ENCODE data around the gene SDR42E1. TPM values are rescaled to one million over a fixed set of nuclear protein-coding genes. Genes with fewer than 3 reads are reported as not detected.
A peak's percentile ranks its signal among the peaks of the same experiment; 100 is the strongest.

Gene SDR42E1
- total RNA-seq, 1 donor from 2014 or later, result 4.2 TPM

DNA sequence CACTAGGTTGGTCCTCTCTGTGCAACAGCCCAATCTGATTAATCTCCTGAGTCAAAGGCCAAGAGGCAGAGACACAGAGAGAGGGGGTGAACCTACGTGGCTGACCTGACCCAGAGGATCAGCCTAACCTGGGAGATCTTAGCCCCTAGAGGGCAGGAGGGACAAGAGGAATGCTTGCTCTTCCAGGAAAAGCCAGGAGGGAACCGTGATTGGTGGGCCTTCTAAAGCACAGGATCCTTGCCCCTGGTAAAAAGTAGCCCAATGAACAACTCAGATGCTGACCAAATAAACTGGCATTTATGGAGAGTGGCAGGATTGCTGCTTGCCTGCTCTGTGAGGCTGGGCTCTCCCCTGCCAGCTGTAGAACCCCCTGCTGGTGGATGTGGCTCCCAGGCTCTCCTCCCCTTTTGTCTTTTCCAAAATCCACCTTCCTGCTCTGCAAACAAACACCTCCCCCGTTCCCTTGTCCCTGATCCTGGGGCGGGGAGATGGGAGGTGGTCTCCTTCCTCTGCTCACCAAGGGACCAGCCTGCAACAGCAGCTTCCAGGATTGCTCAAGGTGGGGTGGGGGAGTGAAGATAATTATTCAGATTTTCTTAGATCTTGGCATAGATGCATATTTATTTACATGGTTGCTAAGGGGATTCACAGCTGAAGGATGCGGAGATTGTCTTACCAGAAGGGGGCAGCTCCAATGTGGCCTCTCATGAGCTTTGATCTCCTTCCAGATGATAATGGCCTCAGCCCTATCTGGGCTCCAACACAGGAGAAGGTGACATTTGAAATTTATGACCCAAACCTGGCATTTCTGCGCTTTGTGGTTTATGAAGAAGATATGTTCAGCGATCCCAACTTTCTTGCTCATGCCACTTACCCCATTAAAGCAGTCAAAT is 71.9 kb downstream of the SDR42E1 start:
- Histone ChIP-seq H3K27me3 (no peaks in the 10 kb centered on the region), H3K27ac (no peak overlapping the region), H3K36me3 (no peaks in the 10 kb centered on the region), H3K4me1 (no peaks in the 10 kb centered on the region), H3K9me3 (no peaks in the 10 kb centered on the region), H3K4me3 (no peak overlapping the region)
- peak in 1 of 2 donors; percentile 34 for DNase-seq (ENCODE audit: extremely low spot score in 2 of 2)
- TF ChIP-seq POLR2AphosphoS5 (IDR thresholded peaks at IDR 0.05; ENCODE audit: insufficient read depth in 1 of 2, low read depth in 1 of 2) (no peak), POLR2A (IDR thresholded peaks at IDR 0.05) (no peak), CTCF (IDR thresholded peaks at IDR 0.05) (no peak)
- intact Hi-C loops (cut with DNase I), result no loop called here

Other genes starting within 250 kb of the SDR42E1 start
- 14.2 TPM for gene PLCG2, start 232.2 kb downstream of the SDR42E1 start, total RNA-seq
- gene HSD17B2, start 23.8 kb upstream of the SDR42E1 start, total RNA-seq, result 2.9 TPM
- 27.0 TPM for gene MPHOSPH6, start 158.8 kb upstream of the SDR42E1 start, total RNA-seq